Measurements from ENCODE around the gene KCTD10. TPM values are rescaled to one million over a fixed set of nuclear protein-coding genes. Genes with fewer than 3 reads are reported as not detected.

KCTD10 gene
- total RNA-seq, 1 experiment from 2014 or later: 44.7 TPM

DNA sequence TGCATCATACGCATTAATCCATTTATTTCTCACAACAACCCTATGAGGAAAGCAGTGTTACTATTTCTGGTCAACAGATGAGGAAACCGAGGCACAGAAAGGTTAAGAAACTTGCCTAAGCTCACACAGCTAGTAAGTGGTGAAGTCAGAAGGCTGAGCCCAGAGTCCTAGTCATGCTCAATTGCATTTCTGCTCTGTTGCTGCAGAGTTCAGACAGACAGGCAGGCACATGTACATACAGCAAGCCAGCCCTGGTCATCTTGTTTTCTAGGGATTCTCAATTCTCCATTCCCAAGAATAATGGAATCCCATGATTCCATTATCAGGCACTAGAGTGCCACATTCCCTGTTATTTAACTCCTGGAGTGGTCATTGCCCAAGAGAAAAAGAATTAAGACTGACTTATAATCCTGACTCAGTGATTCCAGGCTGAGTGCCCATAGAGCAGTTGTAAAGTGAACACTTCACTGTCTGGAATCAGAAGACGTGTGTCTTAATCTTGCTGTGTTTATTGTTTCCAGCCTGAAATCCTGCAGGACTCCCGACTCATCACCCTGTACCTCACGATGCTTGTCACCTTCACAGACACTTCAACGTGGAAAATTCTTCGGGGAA lies 11.1 kb upstream of the KCTD10 start:
- ChIA-PET POLR2A (no interaction called here), CTCF (no interaction called here)
- Mint-ChIP-seq H3K4me3 (no peak overlapping the region), H3K27ac (no peak overlapping the region), H3K9me3 (no peaks in the 10 kb centered on the region), H3K27me3 (ENCODE audit: low read depth) (no peaks in the 10 kb centered on the region), H3K4me1 (no peaks in the 10 kb centered on the region), H3K36me3 (peaks cover 74% of the 10 kb centered on the region)
- no peak for TF ChIP-seq NR3C1 (CRISPR knock-in tag; conservative IDR thresholded peaks at IDR 0.05; ENCODE audit: low read depth)
- no peak for TF ChIP-seq ZNF138 (CRISPR knock-in tag; conservative IDR thresholded peaks at IDR 0.05)
- no peak for TF ChIP-seq CREB1 (CRISPR knock-in tag; IDR thresholded peaks at IDR 0.05)
- TF ChIP-seq, protein P1, sequence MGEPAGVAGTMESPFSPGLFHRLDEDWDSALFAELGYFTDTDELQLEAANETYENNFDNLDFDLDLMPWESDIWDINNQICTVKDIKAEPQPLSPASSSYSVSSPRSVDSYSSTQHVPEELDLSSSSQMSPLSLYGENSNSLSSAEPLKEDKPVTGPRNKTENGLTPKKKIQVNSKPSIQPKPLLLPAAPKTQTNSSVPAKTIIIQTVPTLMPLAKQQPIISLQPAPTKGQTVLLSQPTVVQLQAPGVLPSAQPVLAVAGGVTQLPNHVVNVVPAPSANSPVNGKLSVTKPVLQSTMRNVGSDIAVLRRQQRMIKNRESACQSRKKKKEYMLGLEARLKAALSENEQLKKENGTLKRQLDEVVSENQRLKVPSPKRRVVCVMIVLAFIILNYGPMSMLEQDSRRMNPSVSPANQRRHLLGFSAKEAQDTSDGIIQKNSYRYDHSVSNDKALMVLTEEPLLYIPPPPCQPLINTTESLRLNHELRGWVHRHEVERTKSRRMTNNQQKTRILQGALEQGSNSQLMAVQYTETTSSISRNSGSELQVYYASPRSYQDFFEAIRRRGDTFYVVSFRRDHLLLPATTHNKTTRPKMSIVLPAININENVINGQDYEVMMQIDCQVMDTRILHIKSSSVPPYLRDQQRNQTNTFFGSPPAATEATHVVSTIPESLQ (CRISPR knock-in tag; IDR thresholded peaks at IDR 0.05): no peak
- TF ChIP-seq, protein P2, sequence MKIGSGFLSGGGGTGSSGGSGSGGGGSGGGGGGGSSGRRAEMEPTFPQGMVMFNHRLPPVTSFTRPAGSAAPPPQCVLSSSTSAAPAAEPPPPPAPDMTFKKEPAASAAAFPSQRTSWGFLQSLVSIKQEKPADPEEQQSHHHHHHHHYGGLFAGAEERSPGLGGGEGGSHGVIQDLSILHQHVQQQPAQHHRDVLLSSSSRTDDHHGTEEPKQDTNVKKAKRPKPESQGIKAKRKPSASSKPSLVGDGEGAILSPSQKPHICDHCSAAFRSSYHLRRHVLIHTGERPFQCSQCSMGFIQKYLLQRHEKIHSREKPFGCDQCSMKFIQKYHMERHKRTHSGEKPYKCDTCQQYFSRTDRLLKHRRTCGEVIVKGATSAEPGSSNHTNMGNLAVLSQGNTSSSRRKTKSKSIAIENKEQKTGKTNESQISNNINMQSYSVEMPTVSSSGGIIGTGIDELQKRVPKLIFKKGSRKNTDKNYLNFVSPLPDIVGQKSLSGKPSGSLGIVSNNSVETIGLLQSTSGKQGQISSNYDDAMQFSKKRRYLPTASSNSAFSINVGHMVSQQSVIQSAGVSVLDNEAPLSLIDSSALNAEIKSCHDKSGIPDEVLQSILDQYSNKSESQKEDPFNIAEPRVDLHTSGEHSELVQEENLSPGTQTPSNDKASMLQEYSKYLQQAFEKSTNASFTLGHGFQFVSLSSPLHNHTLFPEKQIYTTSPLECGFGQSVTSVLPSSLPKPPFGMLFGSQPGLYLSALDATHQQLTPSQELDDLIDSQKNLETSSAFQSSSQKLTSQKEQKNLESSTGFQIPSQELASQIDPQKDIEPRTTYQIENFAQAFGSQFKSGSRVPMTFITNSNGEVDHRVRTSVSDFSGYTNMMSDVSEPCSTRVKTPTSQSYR (CRISPR knock-in tag; IDR thresholded peaks at IDR 0.05): no peak
- TF ChIP-seq JAZF1 (CRISPR knock-in tag; IDR thresholded peaks at IDR 0.05): no peak
- no peak for TF ChIP-seq RORB (CRISPR knock-in tag; IDR thresholded peaks at IDR 0.05)
- ATAC-seq (no peak), DNase-seq (ENCODE audit: low spot score) (no peak)

DNA sequence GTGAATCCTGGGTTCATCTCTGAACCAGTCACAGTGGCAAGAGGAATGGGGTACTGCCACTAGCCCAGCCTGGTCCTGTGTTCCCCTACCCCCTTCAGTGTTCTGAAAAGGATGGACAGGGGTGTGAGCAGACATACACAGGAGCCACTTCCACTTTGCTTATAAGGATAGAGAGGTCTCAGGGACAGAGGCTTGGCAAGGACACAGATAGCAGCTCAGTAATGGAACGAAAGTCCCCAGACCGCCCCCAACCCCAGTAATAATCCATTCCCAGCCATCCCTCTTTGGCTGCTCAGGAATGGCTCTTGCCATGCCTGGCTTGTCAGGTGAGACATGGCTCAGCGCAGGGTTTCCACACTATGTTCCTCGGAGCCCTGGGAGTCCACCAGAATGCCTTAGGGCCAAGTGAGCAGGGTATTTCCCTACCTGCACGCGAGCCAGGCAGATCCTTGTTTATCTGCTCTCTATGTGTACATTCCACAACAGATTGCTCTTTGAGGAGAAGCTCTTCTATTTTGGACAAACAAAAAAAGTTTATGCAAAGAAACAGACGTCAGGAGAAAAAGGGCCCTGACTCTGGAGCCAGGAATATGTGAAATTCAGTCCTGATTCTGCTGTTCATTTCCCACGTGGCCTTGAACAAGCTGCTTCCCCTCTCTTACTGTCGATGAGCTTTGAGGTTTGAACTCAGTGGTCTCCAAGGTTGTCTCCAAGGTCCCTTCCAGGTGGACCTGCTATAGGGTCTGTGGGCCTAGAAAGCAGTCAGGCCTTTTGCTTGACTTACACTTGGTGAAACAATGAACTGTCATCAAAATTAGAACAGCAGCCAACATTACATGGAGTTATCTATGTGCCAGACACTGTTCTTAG lies 10.3 kb upstream of the KCTD10 start:
- Mint-ChIP-seq H3K4me1 (no peaks in the 10 kb centered on the region), H3K36me3 (peaks cover 72% of the 10 kb centered on the region), H3K4me3 (no peak overlapping the region), H3K27ac (no peak overlapping the region), H3K27me3 (ENCODE audit: low read depth) (no peaks in the 10 kb centered on the region), H3K9me3 (no peaks in the 10 kb centered on the region)
- POLR2A ChIA-PET: no interaction called here
- CTCF ChIA-PET: no interaction called here
- ATAC-seq (no peak), DNase-seq (ENCODE audit: low spot score) (no peak)
- TF ChIP-seq, protein P3, sequence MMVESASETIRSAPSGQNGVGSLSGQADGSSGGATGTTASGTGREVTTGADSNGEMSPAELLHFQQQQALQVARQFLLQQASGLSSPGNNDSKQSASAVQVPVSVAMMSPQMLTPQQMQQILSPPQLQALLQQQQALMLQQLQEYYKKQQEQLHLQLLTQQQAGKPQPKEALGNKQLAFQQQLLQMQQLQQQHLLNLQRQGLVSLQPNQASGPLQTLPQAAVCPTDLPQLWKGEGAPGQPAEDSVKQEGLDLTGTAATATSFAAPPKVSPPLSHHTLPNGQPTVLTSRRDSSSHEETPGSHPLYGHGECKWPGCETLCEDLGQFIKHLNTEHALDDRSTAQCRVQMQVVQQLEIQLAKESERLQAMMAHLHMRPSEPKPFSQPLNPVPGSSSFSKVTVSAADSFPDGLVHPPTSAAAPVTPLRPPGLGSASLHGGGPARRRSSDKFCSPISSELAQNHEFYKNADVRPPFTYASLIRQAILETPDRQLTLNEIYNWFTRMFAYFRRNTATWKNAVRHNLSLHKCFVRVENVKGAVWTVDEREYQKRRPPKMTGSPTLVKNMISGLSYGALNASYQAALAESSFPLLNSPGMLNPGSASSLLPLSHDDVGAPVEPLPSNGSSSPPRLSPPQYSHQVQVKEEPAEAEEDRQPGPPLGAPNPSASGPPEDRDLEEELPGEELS (CRISPR knock-in tag; IDR thresholded peaks at IDR 0.05): no peak
- TF ChIP-seq, protein P4, sequence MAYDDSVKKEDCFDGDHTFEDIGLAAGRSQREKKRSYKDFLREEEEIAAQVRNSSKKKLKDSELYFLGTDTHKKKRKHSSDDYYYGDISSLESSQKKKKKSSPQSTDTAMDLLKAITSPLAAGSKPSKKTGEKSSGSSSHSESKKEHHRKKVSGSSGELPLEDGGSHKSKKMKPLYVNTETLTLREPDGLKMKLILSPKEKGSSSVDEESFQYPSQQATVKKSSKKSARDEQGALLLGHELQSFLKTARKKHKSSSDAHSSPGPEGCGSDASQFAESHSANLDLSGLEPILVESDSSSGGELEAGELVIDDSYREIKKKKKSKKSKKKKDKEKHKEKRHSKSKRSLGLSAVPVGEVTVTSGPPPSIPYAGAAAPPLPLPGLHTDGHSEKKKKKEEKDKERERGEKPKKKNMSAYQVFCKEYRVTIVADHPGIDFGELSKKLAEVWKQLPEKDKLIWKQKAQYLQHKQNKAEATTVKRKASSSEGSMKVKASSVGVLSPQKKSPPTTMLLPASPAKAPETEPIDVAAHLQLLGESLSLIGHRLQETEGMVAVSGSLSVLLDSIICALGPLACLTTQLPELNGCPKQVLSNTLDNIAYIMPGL (CRISPR knock-in tag; IDR thresholded peaks at IDR 0.05): no peak
- TF ChIP-seq CREM (CRISPR knock-in tag; IDR thresholded peaks at IDR 0.05) (no peak), ELF4 (CRISPR knock-in tag; IDR thresholded peaks at IDR 0.05; ENCODE audit: low read depth) (no peak), CREB1 (CRISPR knock-in tag; IDR thresholded peaks at IDR 0.05) (no peak), RORB (CRISPR knock-in tag; IDR thresholded peaks at IDR 0.05) (no peak), TCF7 (CRISPR knock-in tag; IDR thresholded peaks at IDR 0.05; ENCODE audit: low read depth) (no peak), SP1 (CRISPR knock-in tag; conservative IDR thresholded peaks at IDR 0.05) (no peak)
- TF ChIP-seq, protein P5, sequence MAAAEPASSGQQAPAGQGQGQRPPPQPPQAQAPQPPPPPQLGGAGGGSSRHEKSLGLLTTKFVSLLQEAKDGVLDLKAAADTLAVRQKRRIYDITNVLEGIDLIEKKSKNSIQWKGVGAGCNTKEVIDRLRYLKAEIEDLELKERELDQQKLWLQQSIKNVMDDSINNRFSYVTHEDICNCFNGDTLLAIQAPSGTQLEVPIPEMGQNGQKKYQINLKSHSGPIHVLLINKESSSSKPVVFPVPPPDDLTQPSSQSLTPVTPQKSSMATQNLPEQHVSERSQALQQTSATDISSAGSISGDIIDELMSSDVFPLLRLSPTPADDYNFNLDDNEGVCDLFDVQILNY (CRISPR knock-in tag; IDR thresholded peaks at IDR 0.05): no peak
- TF ChIP-seq, protein P6, sequence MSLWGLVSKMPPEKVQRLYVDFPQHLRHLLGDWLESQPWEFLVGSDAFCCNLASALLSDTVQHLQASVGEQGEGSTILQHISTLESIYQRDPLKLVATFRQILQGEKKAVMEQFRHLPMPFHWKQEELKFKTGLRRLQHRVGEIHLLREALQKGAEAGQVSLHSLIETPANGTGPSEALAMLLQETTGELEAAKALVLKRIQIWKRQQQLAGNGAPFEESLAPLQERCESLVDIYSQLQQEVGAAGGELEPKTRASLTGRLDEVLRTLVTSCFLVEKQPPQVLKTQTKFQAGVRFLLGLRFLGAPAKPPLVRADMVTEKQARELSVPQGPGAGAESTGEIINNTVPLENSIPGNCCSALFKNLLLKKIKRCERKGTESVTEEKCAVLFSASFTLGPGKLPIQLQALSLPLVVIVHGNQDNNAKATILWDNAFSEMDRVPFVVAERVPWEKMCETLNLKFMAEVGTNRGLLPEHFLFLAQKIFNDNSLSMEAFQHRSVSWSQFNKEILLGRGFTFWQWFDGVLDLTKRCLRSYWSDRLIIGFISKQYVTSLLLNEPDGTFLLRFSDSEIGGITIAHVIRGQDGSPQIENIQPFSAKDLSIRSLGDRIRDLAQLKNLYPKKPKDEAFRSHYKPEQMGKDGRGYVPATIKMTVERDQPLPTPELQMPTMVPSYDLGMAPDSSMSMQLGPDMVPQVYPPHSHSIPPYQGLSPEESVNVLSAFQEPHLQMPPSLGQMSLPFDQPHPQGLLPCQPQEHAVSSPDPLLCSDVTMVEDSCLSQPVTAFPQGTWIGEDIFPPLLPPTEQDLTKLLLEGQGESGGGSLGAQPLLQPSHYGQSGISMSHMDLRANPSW (CRISPR knock-in tag; conservative IDR thresholded peaks at IDR 0.05; ENCODE audit: low read depth): no peak
- TF ChIP-seq, protein P7, sequence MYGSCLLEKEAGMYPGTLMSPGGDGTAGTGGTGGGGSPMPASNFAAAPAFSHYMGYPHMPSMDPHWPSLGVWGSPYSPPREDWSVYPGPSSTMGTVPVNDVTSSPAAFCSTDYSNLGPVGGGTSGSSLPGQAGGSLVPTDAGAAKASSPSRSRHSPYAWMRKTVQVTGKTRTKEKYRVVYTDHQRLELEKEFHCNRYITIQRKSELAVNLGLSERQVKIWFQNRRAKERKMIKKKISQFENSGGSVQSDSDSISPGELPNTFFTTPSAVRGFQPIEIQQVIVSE (CRISPR knock-in tag; IDR thresholded peaks at IDR 0.05; ENCODE audit: borderline replicate concordance): no peak
- TF ChIP-seq, protein P8, sequence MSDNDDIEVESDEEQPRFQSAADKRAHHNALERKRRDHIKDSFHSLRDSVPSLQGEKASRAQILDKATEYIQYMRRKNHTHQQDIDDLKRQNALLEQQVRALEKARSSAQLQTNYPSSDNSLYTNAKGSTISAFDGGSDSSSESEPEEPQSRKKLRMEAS (CRISPR knock-in tag; IDR thresholded peaks at IDR 0.05): no peak
- TF ChIP-seq, protein P9, sequence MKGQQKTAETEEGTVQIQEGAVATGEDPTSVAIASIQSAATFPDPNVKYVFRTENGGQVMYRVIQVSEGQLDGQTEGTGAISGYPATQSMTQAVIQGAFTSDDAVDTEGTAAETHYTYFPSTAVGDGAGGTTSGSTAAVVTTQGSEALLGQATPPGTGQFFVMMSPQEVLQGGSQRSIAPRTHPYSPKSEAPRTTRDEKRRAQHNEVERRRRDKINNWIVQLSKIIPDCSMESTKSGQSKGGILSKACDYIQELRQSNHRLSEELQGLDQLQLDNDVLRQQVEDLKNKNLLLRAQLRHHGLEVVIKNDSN (CRISPR knock-in tag; IDR thresholded peaks at IDR 0.05): no peak
